Measurements from ENCODE around the gene ZSWIM1. TPM values are rescaled to one million over a fixed set of nuclear protein-coding genes. Genes with fewer than 3 reads are reported as not detected.
"Not testable (repeated sequence)": the region's sequence is repeated elsewhere in the genome, so short reads cannot be mapped to it uniquely, and the experiment has no call there.

The ZSWIM1 gene
- total RNA-seq, 1 donor from 2014 or later = 15.1 TPM

DNA sequence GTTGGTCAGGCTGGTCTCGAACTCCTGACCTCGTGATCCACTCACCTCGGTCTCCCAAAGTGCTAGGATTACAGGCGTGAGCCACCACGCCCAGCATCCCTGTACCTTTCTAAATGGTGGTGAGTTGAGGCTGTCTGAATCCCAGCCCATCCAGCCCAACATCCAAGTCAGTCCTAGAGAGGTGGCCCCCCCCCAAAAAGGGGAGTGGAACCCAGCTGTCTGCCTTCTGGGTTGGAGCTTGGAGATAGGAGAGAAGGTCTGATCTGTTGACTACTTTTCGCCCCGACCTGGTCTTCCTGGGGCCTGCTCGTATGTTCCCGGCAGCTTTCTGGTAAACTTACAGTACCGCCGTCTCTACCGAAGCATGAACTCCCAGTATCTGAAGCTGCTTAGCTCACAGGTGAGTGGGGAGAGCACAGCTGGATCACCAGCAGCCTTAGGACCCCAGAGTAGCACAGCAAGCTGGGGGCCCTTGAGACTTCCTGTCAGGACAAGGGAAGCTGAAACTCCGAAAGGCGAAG, 15.7 kb downstream of the ZSWIM1 start:
- Mint-ChIP-seq H3K4me3 (no peak overlapping the region), H3K27ac (no peak overlapping the region), H3K27me3 (no peaks in the 10 kb centered on the region), H3K36me3 (ENCODE audit: low read depth) (peaks cover 40% of the 10 kb centered on the region), H3K9me3 (no peaks in the 10 kb centered on the region), H3K4me1 (peaks cover 17% of the 10 kb centered on the region)
- TF ChIP-seq, protein P1, sequence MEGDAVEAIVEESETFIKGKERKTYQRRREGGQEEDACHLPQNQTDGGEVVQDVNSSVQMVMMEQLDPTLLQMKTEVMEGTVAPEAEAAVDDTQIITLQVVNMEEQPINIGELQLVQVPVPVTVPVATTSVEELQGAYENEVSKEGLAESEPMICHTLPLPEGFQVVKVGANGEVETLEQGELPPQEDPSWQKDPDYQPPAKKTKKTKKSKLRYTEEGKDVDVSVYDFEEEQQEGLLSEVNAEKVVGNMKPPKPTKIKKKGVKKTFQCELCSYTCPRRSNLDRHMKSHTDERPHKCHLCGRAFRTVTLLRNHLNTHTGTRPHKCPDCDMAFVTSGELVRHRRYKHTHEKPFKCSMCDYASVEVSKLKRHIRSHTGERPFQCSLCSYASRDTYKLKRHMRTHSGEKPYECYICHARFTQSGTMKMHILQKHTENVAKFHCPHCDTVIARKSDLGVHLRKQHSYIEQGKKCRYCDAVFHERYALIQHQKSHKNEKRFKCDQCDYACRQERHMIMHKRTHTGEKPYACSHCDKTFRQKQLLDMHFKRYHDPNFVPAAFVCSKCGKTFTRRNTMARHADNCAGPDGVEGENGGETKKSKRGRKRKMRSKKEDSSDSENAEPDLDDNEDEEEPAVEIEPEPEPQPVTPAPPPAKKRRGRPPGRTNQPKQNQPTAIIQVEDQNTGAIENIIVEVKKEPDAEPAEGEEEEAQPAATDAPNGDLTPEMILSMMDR (IDR thresholded peaks at IDR 0.05) = no peak
- ChIA-PET POLR2A (interaction anchor here (0.7 to 0.8 kb wide), 2 partner anchors 9 to 14 kb away, joined by 4 read pairs; no protein-coding TSS in a partner anchor), CTCF (no interaction called here)
- intact Hi-C loops (cut with micrococcal nuclease) = no loop called here
- DNase-seq (no peak), ATAC-seq (ENCODE audit: low read depth) (no peak)

DNA sequence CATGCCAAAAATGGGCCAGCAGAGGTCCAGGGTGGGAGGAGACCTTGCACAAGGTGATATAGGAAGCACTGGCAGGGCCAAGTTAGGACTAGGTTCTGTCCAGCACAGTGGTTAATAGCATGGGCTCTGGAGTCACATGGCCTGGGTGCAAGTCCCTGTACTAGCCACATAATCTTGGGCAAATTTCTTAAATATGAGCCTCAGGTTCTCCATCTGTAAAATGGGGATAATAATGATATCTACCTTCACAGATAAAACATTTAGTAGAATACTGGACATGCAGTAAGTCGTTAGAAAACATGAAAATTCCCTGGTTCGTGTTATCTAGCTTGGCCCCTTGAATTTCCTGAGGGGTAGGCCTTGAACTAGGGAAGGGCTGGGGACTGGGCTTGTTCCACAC, 16.3 kb downstream of the ZSWIM1 start:
- Mint-ChIP-seq H3K9me3 (no peaks in the 10 kb centered on the region), H3K36me3 (ENCODE audit: low read depth) (peaks cover 40% of the 10 kb centered on the region), H3K27me3 (no peaks in the 10 kb centered on the region), H3K27ac (no peak overlapping the region), H3K4me1 (peaks cover 17% of the 10 kb centered on the region), H3K4me3 (no peak overlapping the region)
- ChIA-PET POLR2A (interaction anchor here (0.7 kb wide), 1 partner anchor 14 kb away, joined by 4 read pairs; no protein-coding TSS in a partner anchor), CTCF (no interaction called here)
- no peak for DNase-seq
- TF ChIP-seq, protein P1 (IDR thresholded peaks at IDR 0.05) = no peak
- intact Hi-C loops (cut with micrococcal nuclease) = no loop called here
- ATAC-seq (ENCODE audit: low read depth) = no peak

DNA sequence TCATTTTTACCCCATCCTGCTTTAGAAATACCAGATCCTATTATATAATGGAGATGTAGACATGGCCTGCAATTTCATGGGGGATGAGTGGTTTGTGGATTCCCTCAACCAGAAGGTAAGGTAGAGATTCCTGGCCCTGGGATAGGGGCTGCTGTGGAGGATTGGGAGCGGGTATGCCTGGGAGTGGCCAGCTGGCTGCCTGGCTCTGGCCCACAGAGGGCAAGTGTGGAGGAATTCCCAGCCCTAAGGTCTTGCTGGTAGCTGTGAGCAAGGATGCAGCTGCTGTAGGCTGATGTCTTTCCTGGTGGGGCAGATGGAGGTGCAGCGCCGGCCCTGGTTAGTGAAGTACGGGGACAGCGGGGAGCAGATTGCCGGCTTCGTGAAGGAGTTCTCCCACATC, 16.7 kb downstream of the ZSWIM1 start:
- Mint-ChIP-seq H3K36me3 (ENCODE audit: low read depth) (peaks cover 40% of the 10 kb centered on the region), H3K27ac (no peak overlapping the region), H3K4me1 (peaks cover 17% of the 10 kb centered on the region), H3K27me3 (no peaks in the 10 kb centered on the region), H3K4me3 (no peak overlapping the region), H3K9me3 (no peaks in the 10 kb centered on the region)
- DNase-seq (no peak), ATAC-seq (ENCODE audit: low read depth) (no peak)
- TF ChIP-seq, protein P1 (IDR thresholded peaks at IDR 0.05) = no peak
- ChIA-PET CTCF (no interaction called here), POLR2A (no interaction called here)
- intact Hi-C loops (cut with micrococcal nuclease) = no loop called here

DNA sequence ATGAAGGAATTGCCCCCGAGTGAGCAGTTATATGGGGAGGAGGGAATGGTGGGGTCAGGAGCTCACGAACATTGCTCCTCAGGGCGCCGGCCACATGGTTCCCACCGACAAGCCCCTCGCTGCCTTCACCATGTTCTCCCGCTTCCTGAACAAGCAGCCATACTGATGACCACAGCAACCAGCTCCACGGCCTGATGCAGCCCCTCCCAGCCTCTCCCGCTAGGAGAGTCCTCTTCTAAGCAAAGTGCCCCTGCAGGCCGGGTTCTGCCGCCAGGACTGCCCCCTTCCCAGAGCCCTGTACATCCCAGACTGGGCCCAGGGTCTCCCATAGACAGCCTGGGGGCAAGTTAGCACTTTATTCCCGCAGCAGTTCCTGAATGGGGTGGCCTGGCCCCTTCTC, 17.3 kb downstream of the ZSWIM1 start:
- POLR2A ChIA-PET = no interaction called here
- TF ChIP-seq, protein P1 (IDR thresholded peaks at IDR 0.05) = no peak
- ATAC-seq (ENCODE audit: low read depth) (no peak), DNase-seq (no peak)
- CTCF ChIA-PET = no interaction called here
- H3K27me3 Mint-ChIP-seq = no peaks in the 10 kb centered on the region
- peaks cover 15% of the 10 kb centered on the region for H3K4me1 Mint-ChIP-seq
- peaks cover 37% of the 10 kb centered on the region for H3K36me3 Mint-ChIP-seq (ENCODE audit: low read depth)
- H3K4me3 Mint-ChIP-seq = no peak overlapping the region
- no peak overlapping the region for H3K27ac Mint-ChIP-seq
- H3K9me3 Mint-ChIP-seq = no peaks in the 10 kb centered on the region
- intact Hi-C loops (cut with micrococcal nuclease) = no loop called here

DNA sequence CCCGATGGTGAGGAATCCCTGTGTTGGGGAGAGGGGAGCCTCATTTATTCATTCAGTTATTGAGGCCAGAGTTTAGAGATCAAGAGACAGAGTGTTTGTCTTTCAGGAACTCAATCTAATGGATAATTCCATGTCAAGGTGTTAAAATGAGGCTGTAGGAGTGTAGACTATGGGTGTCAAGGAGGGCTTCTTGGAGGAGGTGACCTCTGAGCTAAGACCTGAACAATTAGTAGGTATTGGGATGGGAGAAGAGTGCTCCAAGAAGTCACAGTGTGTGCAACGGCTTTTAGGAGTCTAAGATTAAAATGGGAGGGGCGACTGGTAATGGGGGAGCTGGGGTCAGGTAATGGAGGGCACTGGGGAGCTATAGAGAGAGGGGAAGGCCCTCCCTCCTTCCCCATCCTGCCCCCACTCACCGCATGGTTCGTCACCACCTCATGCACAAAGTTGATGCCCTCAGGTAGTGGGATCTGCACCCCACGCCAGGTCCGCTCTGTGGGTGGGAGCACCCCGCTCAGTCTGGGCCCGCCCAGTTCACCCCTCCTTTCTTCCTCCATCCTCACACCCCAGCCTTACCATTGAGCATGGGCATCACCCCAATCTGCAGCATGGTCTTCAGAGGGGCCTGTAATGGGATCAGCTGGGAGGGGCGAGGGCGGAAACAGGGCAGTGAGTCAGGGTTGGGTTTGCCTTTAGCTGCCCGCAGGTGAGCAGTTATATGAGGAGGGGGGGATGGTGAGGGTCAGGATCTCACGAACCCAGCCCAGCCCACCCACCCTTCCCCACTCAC, 18.2 kb downstream of the ZSWIM1 start:
- no peak overlapping the region for H3K27ac Mint-ChIP-seq
- H3K36me3 Mint-ChIP-seq (ENCODE audit: low read depth) = peaks cover 32% of the 10 kb centered on the region
- ATAC-seq (ENCODE audit: low read depth) = no peak
- POLR2A ChIA-PET = no interaction called here
- intact Hi-C loops (cut with micrococcal nuclease) = no loop called here
- no peaks in the 10 kb centered on the region for H3K27me3 Mint-ChIP-seq
- CTCF ChIA-PET = no interaction called here
- no peak for DNase-seq
- H3K4me3 Mint-ChIP-seq = no peak overlapping the region
- H3K4me1 Mint-ChIP-seq = peaks cover 12% of the 10 kb centered on the region
- no peaks in the 10 kb centered on the region for H3K9me3 Mint-ChIP-seq
- TF ChIP-seq, protein P1 (IDR thresholded peaks at IDR 0.05) = no peak

DNA sequence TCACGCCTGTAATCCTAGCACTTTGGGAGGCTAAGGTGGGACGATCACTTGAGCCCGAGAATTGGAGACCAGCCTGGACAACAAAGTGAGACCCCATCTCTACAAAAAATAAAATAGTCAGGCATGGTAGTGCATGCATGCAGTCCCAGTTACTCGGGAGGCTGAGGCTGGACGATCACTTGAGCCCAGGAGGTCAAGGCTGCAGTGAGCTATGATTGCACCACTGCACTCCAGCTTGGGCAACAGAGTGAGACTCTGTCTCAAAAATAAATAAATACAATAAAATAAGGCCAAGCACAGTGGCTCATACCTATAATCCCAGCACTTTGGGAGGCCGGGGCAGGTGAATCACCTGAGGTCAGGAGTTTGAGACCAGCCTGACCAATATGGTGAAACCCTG, 20.3 kb downstream of the ZSWIM1 start:
- H3K27ac Mint-ChIP-seq; intact Hi-C loops (cut with micrococcal nuclease); H3K9me3 Mint-ChIP-seq; ATAC-seq (ENCODE audit: low read depth); CTCF ChIA-PET; H3K4me3 Mint-ChIP-seq; H3K27me3 Mint-ChIP-seq; DNase-seq: not testable (repeated sequence)
- POLR2A ChIA-PET = interaction anchor here (0.7 to 1.1 kb wide), 3 partner anchors 10 to 53 kb away, joined by 3 read pairs; partner anchors contain the start of gene PLTP
- Mint-ChIP-seq H3K4me1 (peaks cover 12% of the 10 kb centered on the region), H3K36me3 (ENCODE audit: low read depth) (peaks cover 23% of the 10 kb centered on the region)
